Activated naive CD4-positive, alpha-beta T cell treated with anti-CD3 and anti-CD28 coated beads, Interleukin-2, amount 50 U/mL, for 72 hours (primary cell): ENCODE measurements around the gene CD300E. TPM values are rescaled to one million over a fixed set of nuclear protein-coding genes. Genes with fewer than 3 reads are reported as not detected.
A peak's percentile ranks its signal among the peaks of the same experiment; 100 is the strongest.

ENCODE experiments used
- ATAC-seq, 2 donors: fragments of 150-1000 bp; cut with Tn5 transposase; 2 replicates each; pipeline ENCODE4 v1.10.0; 2021; ENCODE audit warnings: mild to moderate bottlenecking in 2 of 2, moderate library complexity in 2 of 2
- DNase-seq, 2 donors: peaks; one replicate each; pipeline ENCODE4 v3.0.0; 2021 to 2022; ENCODE audit warnings: low spot score in 2 of 2
- H3K27ac Mint-ChIP-seq, 2 donors: one replicate each; pipeline ENCODE4 v1.8.0; 2022; ENCODE audit warnings: mild to moderate bottlenecking in 2 of 2, mixed read lengths in 2 of 2
- H3K36me3 Mint-ChIP-seq, 2 donors: one replicate each; pipeline ENCODE4 v1.8.0; 2022; ENCODE audit warnings: mixed read lengths in 2 of 2
- H3K9me3 Mint-ChIP-seq, 2 donors: one replicate each; pipeline ENCODE4 v1.8.0; 2022; ENCODE audit warnings: mixed read lengths in 2 of 2
- total RNA-seq, 2 donors: library from RNA; stranded (reverse); gene quantifications; one replicate each; pipeline ENCODE4 v1.2.3, GENCODE V29; 2022

Gene CD300E
- not detected for total RNA-seq

GRCh38 chr17:74623693-74624093, at the start of gene CD300E:
Gene CD300E (minus strand): TSS chr17:74623738. CDS start chr17:74623621, 117 bp downstream.
- Mint-ChIP-seq H3K36me3 (no peaks in the 10 kb centered on the region), H3K27ac (no peak within 1 kb of the TSS), H3K9me3 (no peaks in the 10 kb centered on the region)
- DNase-seq (no peak), ATAC-seq (no peak)

DNA sequence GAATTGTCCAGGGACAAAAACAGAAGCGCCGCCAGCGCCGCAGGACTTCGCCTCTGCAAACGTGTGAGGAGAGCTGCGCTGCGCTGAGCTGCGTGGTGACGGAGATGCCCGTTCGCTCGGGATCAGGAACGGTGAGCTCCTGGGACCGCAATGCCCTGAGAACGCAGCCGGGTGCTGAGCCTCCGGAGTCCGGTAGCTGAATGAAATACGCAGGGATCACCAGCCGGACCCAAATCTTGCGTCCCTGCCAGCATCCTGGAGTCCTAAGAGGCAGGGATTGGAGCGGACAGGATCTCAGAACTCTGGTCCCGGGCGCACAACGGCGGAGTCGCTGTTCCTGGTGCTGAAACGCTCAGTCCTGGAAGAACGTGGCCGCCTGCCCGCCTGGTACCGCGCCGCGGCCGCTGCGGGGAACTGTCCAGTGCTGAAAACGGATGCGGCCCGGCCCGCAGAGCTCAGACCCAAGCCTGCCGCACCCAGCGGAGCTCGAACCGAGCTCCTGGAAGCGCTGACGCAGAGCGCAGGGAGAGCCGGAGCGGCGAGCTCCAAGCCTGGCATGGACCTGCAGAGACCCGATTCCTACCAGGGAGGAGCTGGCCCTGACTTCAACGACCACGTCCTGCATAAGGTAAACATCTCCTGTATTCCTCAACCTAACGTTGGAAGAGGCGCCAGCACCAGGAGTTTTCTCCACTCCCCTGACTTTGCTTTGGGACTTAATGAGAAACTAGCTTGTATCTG, 47.7 kb upstream of the CD300E start:
- DNase-seq (peak in 1 of 2 donors; percentile 76), ATAC-seq (peak; percentile 54 to 94)
- Mint-ChIP-seq H3K9me3 (peaks cover 4% of the 10 kb centered on the region in 2 donors), H3K27ac (no peak overlapping the region), H3K36me3 (peaks cover 4 to 6% of the 10 kb centered on the region in 2 donors)

DNA sequence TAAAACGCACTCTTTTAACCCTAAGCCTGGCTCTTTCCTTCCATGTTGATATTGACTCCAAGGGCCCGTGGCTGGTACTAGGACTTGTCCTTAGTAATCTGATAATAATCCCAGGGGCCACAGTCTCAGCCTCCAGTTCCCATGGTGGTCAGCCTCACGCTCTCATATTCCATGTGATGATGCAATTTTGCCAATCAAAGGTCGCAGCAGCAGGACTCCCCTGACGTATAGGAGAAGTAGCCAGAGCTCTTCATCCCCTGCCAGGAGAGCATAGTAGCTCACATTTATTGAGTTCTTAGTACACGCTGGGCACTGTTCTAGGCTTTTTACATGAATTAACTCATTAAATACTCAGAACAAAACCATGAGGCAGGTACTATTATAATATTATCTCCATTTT, 46.8 kb upstream of the CD300E start:
- DNase-seq (no peak), ATAC-seq (no peak)
- H3K9me3 Mint-ChIP-seq: peaks cover 4% of the 10 kb centered on the region in 2 donors
- H3K27ac Mint-ChIP-seq: no peak overlapping the region
- H3K36me3 Mint-ChIP-seq: peaks cover 4 to 6% of the 10 kb centered on the region in 2 donors

GRCh38 chr17:74663561-74663960, 40.0 kb upstream of the CD300E start:
- Mint-ChIP-seq H3K27ac (no peak overlapping the region), H3K9me3 (no peaks in the 10 kb centered on the region), H3K36me3 (no peaks in the 10 kb centered on the region)
- no peak for ATAC-seq
- DNase-seq: no peak

GRCh38 chr17:74659889-74660288, 36.4 kb upstream of the CD300E start:
- DNase-seq: no peak
- H3K27ac Mint-ChIP-seq: no peak overlapping the region
- no peaks in the 10 kb centered on the region for H3K9me3 Mint-ChIP-seq
- no peaks in the 10 kb centered on the region for H3K36me3 Mint-ChIP-seq
- no peak for ATAC-seq

DNA sequence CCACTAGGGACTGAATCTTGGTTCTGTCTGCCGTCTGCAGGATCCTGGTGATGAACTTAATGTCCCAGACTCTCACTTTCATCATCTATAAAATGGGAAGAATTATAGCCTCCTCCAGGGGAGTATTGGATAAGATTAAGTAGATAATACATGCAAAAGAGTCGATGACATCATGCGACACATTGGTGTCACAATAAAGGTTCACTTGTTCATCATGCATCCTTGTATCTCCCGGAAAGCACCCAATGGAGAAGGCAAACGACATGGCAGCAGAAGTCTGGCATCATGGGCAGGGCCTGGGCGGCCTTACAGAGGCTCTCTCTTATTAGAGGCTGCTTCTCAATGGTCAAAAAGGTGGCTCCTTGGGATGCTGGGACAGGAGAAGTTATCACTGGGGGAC, 35.1 kb upstream of the CD300E start:
- no peaks in the 10 kb centered on the region for H3K9me3 Mint-ChIP-seq
- ATAC-seq (no peak), DNase-seq (no peak)
- no peak overlapping the region for H3K27ac Mint-ChIP-seq
- no peaks in the 10 kb centered on the region for H3K36me3 Mint-ChIP-seq

DNA sequence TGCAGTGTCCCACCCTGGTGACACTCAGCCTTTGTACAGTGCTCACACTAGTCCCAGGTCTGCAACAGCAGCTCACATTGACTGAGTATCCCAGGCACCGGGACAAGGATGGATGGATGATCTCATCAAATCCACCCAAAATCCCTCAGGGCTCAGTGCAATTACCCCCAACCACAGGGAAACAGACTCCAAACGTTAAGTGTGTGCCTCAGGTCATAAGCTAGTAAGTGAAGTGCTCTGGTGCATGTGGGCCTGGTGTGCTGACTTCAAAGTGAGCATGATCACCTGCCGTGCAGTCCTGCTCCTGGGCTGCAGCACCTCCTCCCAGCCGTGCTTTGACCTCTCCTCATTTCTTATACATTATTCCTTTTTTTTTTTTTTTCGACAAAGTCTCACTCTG, 31.2 kb upstream of the CD300E start:
- Mint-ChIP-seq H3K27ac (no peak overlapping the region), H3K36me3 (no peaks in the 10 kb centered on the region), H3K9me3 (no peaks in the 10 kb centered on the region)
- ATAC-seq: no peak
- DNase-seq: no peak

DNA sequence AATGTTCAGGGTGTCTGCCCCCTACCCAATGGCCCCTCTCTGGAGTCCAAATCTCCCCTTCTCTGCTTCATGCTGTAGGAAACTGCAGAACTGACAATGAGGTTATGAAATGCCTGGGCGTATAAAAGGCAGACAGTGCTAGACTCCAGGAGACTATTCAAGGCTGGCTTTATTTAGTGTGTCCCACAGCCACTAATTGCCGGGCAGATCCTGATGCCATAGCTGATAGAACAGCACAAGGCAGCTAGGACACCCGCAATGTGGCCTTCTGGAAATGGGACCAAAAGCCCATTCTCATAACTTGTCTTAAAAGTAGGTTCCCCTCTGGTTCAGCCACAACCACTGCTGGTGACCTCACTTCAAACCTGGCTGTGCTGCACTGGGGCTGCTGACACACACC, 28.5 kb upstream of the CD300E start:
- DNase-seq (no peak), ATAC-seq (no peak)
- H3K27ac Mint-ChIP-seq: no peak overlapping the region
- no peaks in the 10 kb centered on the region for H3K36me3 Mint-ChIP-seq
- no peaks in the 10 kb centered on the region for H3K9me3 Mint-ChIP-seq

- Mint-ChIP-seq H3K27ac (no peak overlapping the region), H3K36me3 (no peaks in the 10 kb centered on the region), H3K9me3 (no peaks in the 10 kb centered on the region)
- DNase-seq (no peak), ATAC-seq (no peak)
These were observed 26.4 kb upstream of the CD300E start for GRCh38 chr17:74649909-74650308.

GRCh38 chr17:74647871-74648672, 24.5 kb upstream of the CD300E start:
- no peak overlapping the region for H3K27ac Mint-ChIP-seq
- DNase-seq (no peak), ATAC-seq (no peak)
- H3K36me3 Mint-ChIP-seq: no peaks in the 10 kb centered on the region
- H3K9me3 Mint-ChIP-seq: no peaks in the 10 kb centered on the region

- Mint-ChIP-seq H3K9me3 (no peaks in the 10 kb centered on the region), H3K36me3 (no peaks in the 10 kb centered on the region), H3K27ac (no peak overlapping the region)
- peak in 1 of 2 donors; percentile 44 for ATAC-seq
- DNase-seq: no peak
These were observed 22.7 kb upstream of the CD300E start for GRCh38 chr17:74646231-74646630.

DNA sequence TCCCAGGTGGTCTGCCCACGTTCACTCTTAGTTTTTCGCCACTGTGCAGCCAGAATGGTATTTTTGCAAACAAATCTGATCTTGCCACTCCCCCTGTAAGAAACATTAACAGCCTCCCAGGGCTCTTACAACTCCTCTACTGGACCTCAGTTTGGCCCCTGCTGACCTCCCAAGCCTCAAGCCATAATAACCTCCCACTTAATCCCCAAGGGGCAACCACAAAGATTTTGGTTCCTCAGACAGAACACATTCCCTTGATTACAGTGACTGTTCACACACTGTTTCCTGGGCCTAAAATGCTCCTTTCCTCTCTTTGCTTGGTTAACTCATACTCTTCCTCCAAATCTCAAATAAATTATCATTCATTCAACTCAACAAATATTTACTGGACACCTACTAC, 21.5 kb upstream of the CD300E start:
- H3K9me3 Mint-ChIP-seq: no peaks in the 10 kb centered on the region
- H3K27ac Mint-ChIP-seq: no peak overlapping the region
- DNase-seq: no peak
- ATAC-seq: no peak
- H3K36me3 Mint-ChIP-seq: no peaks in the 10 kb centered on the region

DNA sequence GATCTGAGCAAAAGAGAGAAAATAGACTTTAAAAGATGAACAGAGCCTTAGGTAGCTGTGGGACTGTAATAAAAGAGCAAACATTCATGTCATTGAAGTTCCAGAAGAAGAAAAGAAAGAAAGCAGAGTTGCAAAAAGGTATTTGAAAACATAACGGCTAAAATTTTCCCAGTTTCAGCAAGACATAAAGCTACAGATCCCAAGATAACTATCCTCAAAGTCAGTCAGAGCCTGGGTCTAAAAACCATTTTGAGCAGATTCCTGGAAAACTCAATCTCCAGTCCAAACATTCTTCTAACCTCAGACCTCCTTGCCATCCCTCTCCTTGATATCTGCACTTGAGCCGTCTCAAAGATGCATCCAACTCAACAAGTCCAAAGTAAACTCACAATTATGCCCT, 20.9 kb upstream of the CD300E start:
- no peak for DNase-seq
- Mint-ChIP-seq H3K27ac (no peak overlapping the region), H3K9me3 (no peaks in the 10 kb centered on the region), H3K36me3 (no peaks in the 10 kb centered on the region)
- no peak for ATAC-seq

- Mint-ChIP-seq H3K36me3 (no peaks in the 10 kb centered on the region), H3K27ac (no peak overlapping the region), H3K9me3 (no peaks in the 10 kb centered on the region)
- ATAC-seq (no peak), DNase-seq (no peak)
These were observed 20.3 kb upstream of the CD300E start for GRCh38 chr17:74643826-74644225.

DNA sequence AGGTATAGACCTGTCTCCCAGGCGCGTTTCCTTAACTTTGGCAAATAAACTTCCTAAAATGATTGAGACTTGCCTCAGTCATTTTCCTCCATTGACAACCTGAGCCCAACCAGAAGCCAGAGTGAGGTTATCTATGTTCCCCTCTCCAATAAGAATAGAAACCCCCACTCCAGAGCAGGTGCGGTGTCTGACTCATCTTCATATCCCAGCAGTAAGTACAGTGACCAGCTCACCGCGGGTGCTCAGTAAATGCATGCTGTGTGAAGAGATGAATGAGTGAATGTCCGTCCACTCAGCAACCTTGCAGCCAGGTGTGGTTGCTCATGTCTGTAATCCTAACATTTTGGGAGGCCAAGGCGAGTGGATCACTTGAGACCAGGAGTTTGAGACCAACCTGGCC, 19.5 kb upstream of the CD300E start:
- ATAC-seq (no peak), DNase-seq (no peak)
- no peaks in the 10 kb centered on the region for H3K36me3 Mint-ChIP-seq
- H3K9me3 Mint-ChIP-seq: no peaks in the 10 kb centered on the region
- no peak overlapping the region for H3K27ac Mint-ChIP-seq

GRCh38 chr17:74642556-74642955, 19.0 kb upstream of the CD300E start:
- H3K27ac Mint-ChIP-seq: no peak overlapping the region
- no peaks in the 10 kb centered on the region for H3K9me3 Mint-ChIP-seq
- ATAC-seq (no peak), DNase-seq (no peak)
- H3K36me3 Mint-ChIP-seq: no peaks in the 10 kb centered on the region

DNA sequence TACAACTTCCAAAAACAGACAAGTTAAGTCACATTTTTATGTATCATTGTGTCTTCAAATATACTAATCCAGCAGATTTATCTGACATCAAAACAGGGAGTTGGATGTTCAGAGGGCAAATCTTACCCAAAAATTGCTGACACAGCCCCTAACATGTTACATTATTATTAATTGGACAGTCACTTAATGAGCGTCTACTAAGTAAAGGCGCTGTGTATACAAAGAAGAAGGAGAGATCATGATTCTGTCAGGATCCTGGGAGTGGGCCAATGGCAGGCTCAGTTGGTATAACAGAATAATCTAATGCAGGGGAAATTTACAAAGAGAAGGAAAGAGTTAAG, 18.4 kb upstream of the CD300E start:
- Mint-ChIP-seq H3K36me3 (no peaks in the 10 kb centered on the region), H3K9me3 (no peaks in the 10 kb centered on the region), H3K27ac (no peak overlapping the region)
- DNase-seq (no peak), ATAC-seq (no peak)
